Spinal cord (tissue), 10 donors: ENCODE results near the gene PHF23. TPM values are rescaled to one million over a fixed set of nuclear protein-coding genes. Genes with fewer than 3 reads are reported as not detected.

Source experiments
- DNase-seq, 6 donors: peaks; one replicate each; pipeline versions ENCODE4 v3.0.0 to v3.0.0-alpha.2; 2013 to 2015; ENCODE audit warnings: low spot score in 6 of 6, low read depth in 4 of 6
- H3K27ac ChIP-seq: one replicate; pipeline ENCODE4 v1.5.1; 2013; ENCODE audit warnings: low read depth, low read length, control low read depth
- H3K27me3 ChIP-seq: one replicate; pipeline ENCODE4 v1.6.1; 2013; ENCODE audit warnings: low read length; ENCODE audit not compliant: control insufficient read depth, insufficient read depth
- H3K36me3 ChIP-seq: one replicate; pipeline ENCODE4 v1.6.1; 2013; ENCODE audit warnings: low read length; ENCODE audit not compliant: control insufficient read depth, insufficient read depth
- H3K4me1 ChIP-seq: one replicate; pipeline ENCODE4 v1.6.1; 2013; ENCODE audit warnings: low read length; ENCODE audit not compliant: control insufficient read depth, insufficient read depth
- H3K4me3 ChIP-seq: one replicate; pipeline ENCODE4 v1.5.1; 2013; ENCODE audit warnings: low read depth, low read length, control low read depth
- H3K9me3 ChIP-seq: one replicate; pipeline ENCODE4 v1.6.1; 2013; ENCODE audit warnings: low read length; ENCODE audit not compliant: control insufficient read depth, insufficient read depth
- WGBS: methylation state at CpG from one replicate; pipeline ENCODE4 v1.1.5; 2013; ENCODE audit warnings: missing lambda C conversion rate; ENCODE audit not compliant: insufficient coverage; 5-methylcytosine and 5-hydroxymethylcytosine counted together
- long read RNA-seq, 4 donors: transcript quantifications; one replicate each; lab custom pipeline, GENCODE V29; 2026
- polyA plus RNA-seq, 2 donors: library from polyadenylated mRNA; unstranded; fragments of 120-200 nt; gene quantifications; one replicate each; pipeline ENCODE4 v1.2.1, GENCODE V29; 2013; ENCODE audit not compliant: insufficient read length in 2 of 2
- total RNA-seq, 2 donors: library from RNA; depleted of rRNA in 1 of 2; stranded (reverse); fragments of 120-200 nt in 1 of 2; fragments of >200 nt in 1 of 2; gene quantifications; one replicate each; pipeline versions ENCODE4 v1.2.3 to v1.2.4, GENCODE V29; 2013 to 2014
- donor health status: healthy.

The PHF23 gene
- total RNA-seq (10 to 100 TPM; 26.2 to 49.0 TPM), polyA plus RNA-seq (10 to 100 TPM; 50.2 to 53.2 TPM)
- long read RNA-seq, donor 1, transcript PHF23-201 (5 exons, 2,037 nt): major isoform, 8 of 29 reads
- long read RNA-seq, donor 1, partial matches to known transcripts: 17 of 29 reads
- long read RNA-seq, donor 1, other reads (novel, unspliced or antisense): 0 of 29 reads
- long read RNA-seq, donor 2, transcript PHF23-201 (5 exons, 2,037 nt): major isoform, 5 of 19 reads
- long read RNA-seq, donor 2, partial matches to known transcripts: 13 of 19 reads
- long read RNA-seq, donor 2, other reads (novel, unspliced or antisense): 0 of 19 reads
- long read RNA-seq, donor 3, partial matches to known transcripts: 8 of 11 reads
- long read RNA-seq, donor 3, other reads (novel, unspliced or antisense): 0 of 11 reads
- long read RNA-seq, donor 4, transcript PHF23-201 (5 exons, 2,037 nt): major isoform, 9 of 39 reads
- long read RNA-seq, donor 4, partial matches to known transcripts: 26 of 39 reads
- long read RNA-seq, donor 4, other reads (novel, unspliced or antisense): 0 of 39 reads

DNA sequence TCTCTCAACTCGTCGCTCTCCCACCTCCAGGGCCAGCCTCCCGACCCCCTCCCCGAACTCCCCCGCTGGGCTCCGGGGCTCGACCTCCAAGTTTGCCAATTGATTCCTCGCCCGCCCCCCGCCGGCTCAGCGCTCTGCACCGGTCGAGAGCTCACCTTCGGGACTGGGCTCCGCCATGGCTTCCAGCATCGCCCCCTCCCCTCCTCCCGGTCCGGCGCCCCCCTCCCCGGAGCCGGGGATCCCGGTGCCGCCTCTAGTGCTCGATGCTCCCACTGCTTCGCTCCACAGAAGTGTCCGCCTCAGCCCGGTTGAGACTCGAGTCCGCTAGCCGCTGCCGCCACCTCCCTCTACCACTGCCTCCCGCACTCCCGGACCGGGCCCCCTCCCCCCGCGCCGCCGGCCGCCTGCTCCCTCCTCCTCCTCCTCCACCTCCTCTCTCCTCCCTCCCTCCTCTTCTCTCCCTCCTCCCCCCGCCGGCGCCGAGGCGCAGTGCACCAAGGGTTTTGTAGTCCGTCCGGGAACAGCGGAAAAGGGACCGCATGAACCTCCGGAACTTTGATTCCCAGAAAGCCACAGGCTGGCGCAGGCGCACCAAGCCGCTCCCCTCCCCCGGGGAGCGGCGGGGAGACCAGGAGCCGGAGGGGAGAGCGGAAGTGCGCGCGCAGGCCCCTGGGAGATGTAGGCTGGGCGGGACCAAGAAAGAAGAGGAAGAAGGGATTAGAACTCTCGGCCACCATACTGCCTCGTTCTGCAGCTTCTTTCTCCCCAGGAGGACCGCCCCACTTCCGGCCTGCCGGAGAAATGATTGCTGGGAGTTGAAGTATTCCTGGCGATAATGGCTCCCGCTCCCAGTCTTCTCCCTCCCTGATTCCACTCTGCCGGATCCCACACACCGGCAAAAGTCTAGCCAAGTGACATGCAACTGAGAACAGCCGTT, at the start of gene PHF23:
Gene PHF23 (minus strand): TSS at position 367 of the 937 bp plus-strand sequence. CDS start 178 bp downstream, at position 189.
- Histone ChIP-seq H3K4me3 (peak within 1 kb of the TSS; percentile 99), H3K9me3 (no peaks in the 10 kb centered on the region), H3K27me3 (no peaks in the 10 kb centered on the region), H3K4me1 (peaks cover 47% of the 10 kb centered on the region), H3K27ac (peak within 1 kb of the TSS; percentile 91), H3K36me3 (peaks cover 42% of the 10 kb centered on the region)
- peak; percentile 97 to 100 (median 100) for DNase-seq
- WGBS: under 1% methylated on average over 53 of the region's 72 CpGs

DNA sequence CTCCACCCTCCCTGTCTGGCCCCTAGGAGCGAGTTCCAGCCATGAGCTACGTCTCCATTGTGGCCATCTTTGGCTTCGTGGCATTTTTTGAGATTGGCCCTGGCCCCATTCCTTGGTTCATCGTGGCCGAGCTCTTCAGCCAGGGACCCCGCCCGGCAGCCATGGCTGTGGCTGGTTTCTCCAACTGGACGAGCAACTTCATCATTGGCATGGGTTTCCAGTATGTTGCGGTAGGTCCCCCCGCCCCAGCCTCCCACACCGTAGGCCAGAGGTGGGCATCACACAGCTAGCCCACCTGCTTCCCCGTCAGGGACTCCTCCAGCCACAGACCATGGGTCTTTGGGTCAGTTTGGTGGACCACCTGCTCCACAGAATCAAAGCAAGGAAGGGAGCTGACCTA, 46.4 kb upstream of the PHF23 start:
- Histone ChIP-seq H3K27me3 (peaks cover 35% of the 10 kb centered on the region), H3K27ac (no peak overlapping the region)
- WGBS: 88% methylated on average over 9 of the region's 12 CpGs

DNA sequence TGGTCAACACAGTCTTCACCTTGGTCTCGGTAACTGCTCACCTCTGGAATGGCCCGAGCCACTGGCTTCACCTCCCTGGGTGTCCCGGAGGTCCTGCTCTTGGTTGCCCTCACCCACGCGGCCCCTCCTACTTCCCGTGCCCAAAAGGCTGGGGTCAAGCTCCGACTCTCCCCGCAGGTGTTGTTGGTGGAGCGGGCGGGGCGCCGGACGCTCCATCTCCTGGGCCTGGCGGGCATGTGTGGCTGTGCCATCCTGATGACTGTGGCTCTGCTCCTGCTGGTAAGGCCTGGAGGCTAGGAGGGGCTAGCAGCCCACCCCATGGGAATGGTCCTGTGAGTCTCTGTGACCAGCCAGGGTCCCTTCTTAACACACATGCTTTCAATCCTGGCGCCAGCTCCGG, 45.7 kb upstream of the PHF23 start:
- Histone ChIP-seq H3K27ac (no peak overlapping the region), H3K4me1 (peaks cover 25% of the 10 kb centered on the region), H3K36me3 (peaks cover 3% of the 10 kb centered on the region), H3K4me3 (no peak overlapping the region), H3K27me3 (peaks cover 27% of the 10 kb centered on the region), H3K9me3 (no peaks in the 10 kb centered on the region)
- WGBS: 94% methylated on average over 16 of the region's 16 CpGs
- DNase-seq: no peak

More for the DNA sequence above, 46.4 kb upstream of the PHF23 start:
- no peak for DNase-seq
- Histone ChIP-seq H3K4me3 (no peak overlapping the region), H3K4me1 (peaks cover 20% of the 10 kb centered on the region), H3K9me3 (no peaks in the 10 kb centered on the region), H3K36me3 (peaks cover 3% of the 10 kb centered on the region)

DNA sequence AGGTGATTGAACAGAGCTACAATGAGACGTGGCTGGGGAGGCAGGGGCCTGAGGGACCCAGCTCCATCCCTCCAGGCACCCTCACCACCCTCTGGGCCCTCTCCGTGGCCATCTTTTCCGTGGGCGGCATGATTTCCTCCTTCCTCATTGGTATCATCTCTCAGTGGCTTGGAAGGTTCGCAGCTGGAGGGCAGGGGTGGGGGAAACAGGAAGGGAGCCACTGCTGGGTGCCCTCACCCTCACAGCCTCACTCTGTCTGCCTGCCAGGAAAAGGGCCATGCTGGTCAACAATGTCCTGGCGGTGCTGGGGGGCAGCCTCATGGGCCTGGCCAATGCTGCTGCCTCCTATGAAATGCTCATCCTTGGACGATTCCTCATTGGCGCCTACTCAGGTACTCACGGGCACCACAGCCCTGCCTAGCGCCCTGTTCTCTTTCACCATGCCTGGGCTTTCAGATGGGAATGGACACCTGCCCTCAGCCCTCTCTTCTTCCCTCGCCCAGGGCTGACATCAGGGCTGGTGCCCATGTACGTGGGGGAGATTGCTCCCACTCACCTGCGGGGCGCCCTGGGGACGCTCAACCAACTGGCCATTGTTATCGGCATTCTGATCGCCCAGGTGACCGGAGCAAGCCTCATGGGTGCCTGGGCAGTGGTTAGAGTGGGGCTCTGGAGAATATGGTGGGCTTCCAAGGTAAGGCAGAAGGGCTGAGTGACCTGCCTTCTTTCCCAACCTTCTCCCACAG, 44.4 kb upstream of the PHF23 start:
- 93% methylated on average over 13 of the region's 18 CpGs for WGBS
- Histone ChIP-seq H3K27me3 (peaks cover 26% of the 10 kb centered on the region), H3K36me3 (peaks cover 3% of the 10 kb centered on the region), H3K27ac (no peak overlapping the region), H3K9me3 (no peaks in the 10 kb centered on the region), H3K4me3 (no peak overlapping the region), H3K4me1 (peaks cover 25% of the 10 kb centered on the region)
- DNase-seq: no peak

DNA sequence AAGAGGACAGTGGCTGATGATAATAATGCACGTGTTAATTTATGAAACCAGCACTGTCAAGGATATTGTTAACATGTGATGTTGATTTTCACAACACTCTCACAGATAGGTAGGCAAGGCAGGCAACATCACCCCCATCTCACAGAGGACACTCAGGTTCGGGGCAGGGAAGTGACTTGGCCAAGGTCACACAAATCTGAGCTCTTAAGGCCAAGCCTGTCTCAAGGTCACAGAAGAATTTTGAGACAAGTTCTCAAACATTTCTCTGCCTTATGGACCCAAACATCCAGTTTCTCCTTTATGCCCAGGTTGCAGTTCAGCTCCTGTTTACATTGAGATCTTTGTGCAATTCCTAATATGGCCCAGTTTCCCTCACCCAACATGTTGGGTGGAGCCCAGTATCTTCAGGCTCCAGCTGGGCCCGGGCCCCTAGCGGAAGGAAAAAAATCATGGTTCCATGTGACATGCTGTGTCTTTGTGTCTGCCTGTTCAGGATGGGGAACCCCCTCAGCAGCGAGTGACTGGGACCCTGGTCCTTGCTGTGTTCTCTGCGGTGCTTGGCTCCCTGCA, 43.6 kb upstream of the PHF23 start:
- Histone ChIP-seq H3K27ac (no peak overlapping the region), H3K36me3 (peaks cover 3% of the 10 kb centered on the region), H3K9me3 (no peaks in the 10 kb centered on the region), H3K4me1 (peaks cover 25% of the 10 kb centered on the region), H3K27me3 (peaks cover 26% of the 10 kb centered on the region), H3K4me3 (no peak overlapping the region)
- no peak for DNase-seq
- 78% methylated on average over 5 of the region's 6 CpGs for WGBS

DNA sequence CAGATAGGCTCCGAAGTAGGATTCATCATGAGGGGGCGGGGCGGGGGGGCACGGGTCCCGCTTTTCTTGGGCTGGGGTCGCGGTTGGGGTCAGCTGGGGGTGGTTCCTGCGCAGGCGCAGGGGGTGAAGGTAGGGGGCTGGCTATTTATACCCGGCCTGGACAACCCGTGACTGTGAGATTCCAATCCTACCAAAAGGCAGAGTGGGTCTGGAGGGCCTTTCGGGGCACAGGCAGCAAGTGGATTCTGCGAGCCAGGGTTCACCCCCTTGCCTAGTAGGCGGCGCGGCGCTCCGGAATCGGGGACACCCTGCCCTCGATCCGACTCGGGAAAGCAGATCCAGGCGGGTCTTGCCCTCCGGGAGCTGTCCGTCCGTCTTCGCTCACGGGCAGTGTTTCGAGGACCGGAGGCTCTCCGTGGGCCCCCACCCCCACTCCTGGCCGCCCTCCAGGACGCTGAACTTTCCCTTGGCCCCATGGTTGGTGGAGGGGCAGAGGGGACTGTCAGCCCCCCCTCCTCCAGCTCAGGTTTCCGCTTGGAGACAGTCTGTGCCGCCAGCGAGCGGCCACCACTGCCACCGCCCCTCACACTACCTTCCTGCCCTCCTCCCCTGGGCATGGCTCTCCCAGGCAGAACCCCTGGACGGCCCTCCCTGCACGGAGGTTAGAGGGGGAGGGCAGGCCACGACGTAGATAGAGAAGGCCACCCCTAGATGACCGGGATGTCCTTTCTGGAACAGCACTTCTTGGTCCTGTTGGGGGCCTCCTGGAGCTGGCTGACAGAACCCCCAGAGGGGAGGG, 42.9 kb upstream of the PHF23 start:
- H3K27me3 ChIP-seq: peaks cover 26% of the 10 kb centered on the region
- no peak overlapping the region for H3K27ac ChIP-seq
- 2% methylated on average over 35 of the region's 43 CpGs for WGBS
- H3K36me3 ChIP-seq: peaks cover 3% of the 10 kb centered on the region
- H3K9me3 ChIP-seq: no peaks in the 10 kb centered on the region
- H3K4me1 ChIP-seq: peaks cover 25% of the 10 kb centered on the region
- peak overlapping the region; percentile 40 for H3K4me3 ChIP-seq
- DNase-seq: no peak

DNA sequence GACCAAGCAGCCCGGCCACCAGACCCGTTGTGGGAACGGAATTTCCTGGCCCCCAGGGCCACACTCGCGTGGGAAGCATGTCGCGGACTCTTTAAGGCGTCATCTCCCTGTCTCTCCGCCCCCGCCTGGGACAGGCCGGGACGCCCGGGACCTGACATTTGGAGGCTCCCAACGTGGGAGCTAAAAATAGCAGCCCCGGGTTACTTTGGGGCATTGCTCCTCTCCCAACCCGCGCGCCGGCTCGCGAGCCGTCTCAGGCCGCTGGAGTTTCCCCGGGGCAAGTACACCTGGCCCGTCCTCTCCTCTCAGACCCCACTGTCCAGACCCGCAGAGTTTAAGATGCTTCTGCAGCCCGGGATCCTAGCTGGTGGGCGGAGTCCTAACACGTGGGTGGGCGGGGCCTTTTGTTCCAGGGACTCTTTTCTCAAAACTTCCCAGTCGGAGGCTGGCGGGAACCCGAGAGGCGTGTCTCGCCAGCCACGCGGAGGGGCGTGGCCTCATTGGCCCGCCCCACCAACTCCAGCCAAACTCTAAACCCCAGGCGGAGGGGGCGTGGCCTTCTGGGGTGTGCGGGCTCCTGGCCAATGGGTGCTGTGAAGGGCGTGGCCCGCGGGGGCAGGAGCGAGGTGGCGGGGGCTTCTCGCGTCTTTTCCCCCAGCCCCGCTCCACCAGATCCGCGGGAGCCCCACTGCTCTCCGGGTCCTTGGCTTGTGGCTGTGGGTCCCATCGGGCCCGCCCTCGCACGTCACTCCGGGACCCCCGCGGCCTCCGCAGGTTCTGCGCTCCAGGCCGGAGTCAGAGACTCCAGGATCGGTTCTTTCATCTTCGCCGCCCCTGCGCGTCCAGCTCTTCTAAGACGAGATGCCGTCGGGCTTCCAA, 42.1 kb upstream of the PHF23 start, which contains the start of gene SLC2A4:
Gene SLC2A4 (plus strand): TSS at position 645 of the 879 bp plus-strand sequence. CDS start 217 bp downstream, at position 862.
- H3K4me3 ChIP-seq: peak within 1 kb of the TSS; percentile 40
- DNase-seq: peak in 5 of 6 donors; percentile 40 to 93 (median 75)
- WGBS: under 1% methylated on average over 71 of the region's 71 CpGs
- H3K36me3 ChIP-seq: peaks cover 3% of the 10 kb centered on the region
- peaks cover 25% of the 10 kb centered on the region for H3K4me1 ChIP-seq
- peak within 1 kb of the TSS; percentile 67 for H3K27ac ChIP-seq
- H3K9me3 ChIP-seq: no peaks in the 10 kb centered on the region
- peaks cover 26% of the 10 kb centered on the region for H3K27me3 ChIP-seq
